Stimulated activated CD4-positive, alpha-beta T cell treated with anti-CD3 and anti-CD28 coated beads, Interleukin-12 subunit alpha, Interleukin-12 subunit beta, amount 100 ng/mL, for 48 hours (primary cell): Measurements from ENCODE around the gene GRIK1.

Experiments used
- DNase-seq, 3 donors: peaks; one replicate each; pipeline ENCODE4 v3.0.0-alpha.2; 2020; ENCODE audit warnings: low read depth in 2 of 3, low spot score in 1 of 3

Gene GRIK1

DNA sequence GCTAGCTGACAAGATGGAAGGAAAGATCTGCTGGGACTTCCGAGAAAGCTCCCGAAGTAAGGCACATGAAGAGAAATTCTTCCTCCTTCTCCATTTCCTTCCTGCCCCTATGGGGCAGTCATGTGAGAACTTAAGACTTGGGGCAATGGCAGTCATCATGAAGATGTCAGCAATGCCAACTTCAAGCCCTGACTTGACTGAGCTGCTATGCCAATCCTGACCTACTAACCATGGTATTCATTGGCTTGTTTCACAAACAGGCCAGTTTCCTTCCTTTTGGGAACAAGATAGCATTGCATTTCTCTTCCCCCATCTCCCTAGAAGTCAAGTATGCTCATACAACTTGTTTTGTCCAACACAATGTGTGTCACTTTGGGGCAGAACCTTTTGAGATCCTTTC, 25.5 kb downstream of the GRIK1 start:
- no peak for DNase-seq

DNA sequence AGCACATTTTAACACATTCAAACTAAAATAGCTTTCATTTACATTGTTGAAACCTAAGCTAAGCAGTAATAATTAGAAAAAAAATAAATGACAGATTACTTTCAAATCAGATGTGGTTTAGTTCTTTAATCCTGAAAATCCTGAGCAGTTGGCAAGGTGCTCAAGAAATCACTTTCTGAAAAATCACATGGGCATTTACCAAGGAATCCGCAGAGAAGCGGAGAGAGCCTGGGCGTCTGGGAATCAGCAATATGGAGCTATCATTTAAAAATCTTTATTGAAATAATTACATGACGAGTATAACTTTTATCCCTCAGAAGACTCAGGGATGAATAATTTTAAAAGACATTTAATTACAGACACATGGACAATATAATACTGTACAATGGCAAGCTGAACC, 30.2 kb downstream of the GRIK1 start:
- DNase-seq = no peak

DNA sequence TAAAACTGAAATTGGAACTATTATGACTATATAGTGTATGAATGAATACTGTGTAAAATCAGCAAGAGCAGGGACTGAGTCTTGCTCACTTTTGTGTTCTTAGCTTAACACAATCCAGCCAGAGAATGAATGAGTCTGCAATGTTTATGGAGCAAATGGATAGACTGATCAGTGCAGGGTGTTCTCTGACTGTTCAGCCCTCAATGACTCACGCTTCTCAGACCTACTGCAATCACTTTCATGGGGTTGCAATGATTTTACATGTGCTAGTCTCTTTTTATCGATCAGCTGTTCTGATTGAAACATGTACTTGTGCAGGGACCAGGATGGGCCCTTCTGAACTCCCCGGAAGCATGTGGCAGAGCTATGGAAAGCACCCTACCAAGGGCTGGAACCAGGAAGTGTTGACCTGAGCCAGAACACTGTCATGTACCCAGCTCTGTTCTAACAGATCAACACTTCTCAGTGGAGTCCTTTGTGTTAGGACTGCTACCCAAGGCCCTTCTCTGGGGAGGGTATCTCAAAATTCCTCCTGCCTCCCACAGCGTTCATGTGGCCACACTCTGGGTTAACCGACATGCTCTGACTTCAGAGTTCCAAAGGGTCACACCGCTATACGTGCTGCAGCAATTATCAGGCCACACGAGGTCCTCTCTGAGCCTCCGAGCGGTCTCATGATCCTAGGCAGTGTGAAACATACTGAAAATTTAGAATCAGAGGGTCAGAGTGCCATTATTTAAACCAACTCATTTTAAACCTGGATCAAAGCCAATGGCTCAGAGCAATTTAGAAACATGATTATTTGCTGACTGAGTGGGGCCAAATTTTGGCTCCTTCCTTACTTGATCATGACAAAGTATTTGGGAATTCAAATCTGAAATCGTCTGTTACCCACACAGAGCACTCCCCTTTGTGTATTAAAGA, 35.2 kb downstream of the GRIK1 start:
- DNase-seq = no peak

DNA sequence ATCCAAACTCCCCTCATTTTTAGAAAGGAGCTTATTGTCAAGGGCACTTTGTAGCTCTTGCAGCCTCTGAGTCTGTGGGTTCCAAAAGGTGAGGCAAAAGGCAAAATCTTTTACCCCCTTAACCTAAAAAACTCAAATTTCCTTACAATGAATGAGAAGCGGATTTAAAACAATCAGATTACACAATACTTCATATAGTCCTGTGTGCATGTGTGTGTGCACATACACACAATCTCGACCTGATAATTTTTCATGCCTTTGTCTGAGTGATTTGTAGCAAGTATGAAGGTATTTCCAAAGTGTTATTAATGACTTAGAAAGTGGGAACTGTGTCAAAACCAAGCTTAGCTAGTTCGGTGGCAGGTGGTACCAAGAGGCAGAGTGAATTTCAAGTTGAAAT, 42.9 kb downstream of the GRIK1 start:
- DNase-seq = no peak

DNA sequence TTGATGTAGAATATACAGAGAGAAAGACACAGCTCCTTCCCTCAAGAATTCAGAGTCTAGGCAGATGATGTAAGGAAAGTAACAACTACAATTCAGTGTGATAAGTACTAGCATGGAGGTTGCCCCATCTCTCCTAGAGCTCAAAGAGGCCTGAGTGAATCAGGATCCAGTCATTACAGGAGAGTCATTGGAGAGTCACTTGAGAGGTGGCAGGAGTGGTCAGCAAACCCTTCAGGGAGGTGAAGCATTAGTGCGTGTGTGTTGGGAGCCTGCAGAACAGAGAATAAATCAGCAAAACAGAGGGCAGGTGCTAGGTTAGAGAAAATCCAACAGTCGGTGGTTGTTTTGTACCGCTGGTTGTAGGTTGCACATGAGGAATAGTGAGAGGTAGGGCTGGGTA, 46.1 kb downstream of the GRIK1 start:
- no peak for DNase-seq

DNA sequence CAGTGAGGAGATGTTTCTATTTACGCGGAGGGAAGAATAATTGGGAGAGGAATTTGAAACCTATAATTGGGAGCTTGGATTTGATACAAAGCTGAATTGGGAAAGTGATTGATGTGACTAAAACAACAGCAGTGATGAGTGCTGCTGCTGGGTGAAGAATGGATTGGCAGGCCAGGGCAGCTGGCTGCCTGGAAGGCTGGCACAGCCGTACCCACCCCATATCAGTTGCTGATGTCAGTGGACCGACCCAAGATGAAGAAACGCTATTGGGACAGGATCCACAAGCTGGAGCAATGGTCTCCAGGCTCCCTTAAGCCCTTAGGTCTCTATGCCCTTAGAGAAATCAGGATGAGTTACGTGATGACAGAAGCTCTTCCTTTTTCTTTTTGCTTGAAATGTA, 47.4 kb downstream of the GRIK1 start:
- DNase-seq = no peak

DNA sequence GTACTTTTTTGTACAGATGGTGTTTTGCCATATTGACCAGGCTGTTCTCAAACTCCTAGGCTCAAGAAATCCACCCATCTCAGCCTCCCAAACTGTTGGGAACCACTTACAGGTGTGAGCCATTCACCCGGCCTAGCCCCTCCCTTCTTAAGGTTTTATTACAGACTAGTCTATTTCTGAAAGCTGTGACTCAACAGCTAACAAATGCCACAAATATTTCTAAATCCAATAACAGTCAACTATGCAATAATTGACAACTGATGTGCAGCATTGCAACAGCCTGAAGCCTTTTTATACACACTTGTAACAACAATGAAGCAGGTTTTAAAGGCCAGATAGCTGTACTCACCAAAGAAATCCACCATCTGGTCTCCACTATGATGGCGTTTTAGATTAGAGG, 51.4 kb downstream of the GRIK1 start:
- no peak for DNase-seq

DNA sequence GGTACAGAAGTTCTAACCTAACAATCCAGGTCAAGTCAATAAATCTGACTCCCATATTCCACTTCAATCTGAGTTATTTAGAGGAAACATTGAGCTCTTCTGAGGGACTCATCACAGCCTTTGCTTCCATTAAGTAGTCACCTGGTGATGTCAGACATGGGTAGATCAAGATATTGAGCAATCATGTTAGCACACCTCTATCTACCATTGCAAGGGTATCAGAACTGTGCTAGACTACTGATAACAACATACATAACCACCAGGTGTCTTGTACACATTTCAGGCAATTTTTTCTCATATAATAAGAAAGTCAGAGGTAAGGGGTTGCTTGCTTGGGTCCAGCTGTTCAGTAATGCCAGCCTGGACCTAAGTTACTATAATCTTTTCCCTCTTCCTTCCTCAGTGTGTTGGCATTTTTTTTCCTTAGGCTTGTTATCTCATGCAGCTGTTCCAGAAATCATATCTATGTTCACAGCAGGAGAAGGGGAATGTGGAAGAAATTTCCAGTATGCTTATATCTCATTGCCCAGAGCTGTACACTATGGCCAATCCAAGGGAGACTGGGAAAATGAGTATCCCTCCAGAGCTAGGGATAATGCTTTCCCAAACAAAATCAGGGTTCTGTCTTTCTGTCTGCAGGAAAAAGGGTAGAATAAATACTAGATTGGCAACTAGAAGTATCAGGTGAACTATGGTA, 52.3 kb downstream of the GRIK1 start:
- DNase-seq = no peak

DNA sequence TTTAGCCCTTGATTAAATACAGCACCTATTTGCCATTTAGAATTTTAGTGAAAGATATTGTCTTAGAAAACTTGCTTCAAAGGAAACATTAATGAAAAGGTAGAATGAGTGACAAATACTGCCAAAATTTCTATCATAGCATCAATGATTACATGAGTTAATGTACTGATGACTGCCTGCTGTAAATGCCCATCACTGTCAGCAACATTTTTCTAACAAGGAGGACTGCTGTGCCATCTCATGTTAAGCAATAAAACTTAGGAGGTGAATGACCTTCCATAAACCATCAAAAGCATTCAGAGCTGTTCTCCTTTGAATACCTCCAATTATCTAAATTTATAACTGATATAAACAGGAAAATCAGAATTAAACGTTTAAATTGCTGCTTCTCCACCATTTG, 54.3 kb downstream of the GRIK1 start:
- DNase-seq = no peak

DNA sequence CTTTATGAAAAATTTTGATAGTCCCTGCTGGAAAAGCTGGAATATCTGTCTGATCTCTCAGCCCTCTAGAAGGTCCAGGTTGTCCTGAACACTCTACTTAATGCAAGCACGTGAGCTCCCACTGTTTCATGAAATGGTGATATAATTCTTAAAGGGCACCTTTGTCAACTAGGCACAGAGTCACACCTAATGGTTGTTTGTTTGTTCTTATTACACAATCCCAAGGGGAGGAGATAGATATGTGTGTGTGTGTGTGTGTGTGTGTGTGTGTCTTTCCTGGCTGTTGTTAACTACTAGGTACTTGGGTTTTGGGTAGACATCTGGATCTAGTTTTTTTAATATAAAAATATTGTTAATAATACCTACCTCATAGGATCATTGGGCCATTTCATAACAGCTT, 63.9 kb downstream of the GRIK1 start:
- DNase-seq = no peak

DNA sequence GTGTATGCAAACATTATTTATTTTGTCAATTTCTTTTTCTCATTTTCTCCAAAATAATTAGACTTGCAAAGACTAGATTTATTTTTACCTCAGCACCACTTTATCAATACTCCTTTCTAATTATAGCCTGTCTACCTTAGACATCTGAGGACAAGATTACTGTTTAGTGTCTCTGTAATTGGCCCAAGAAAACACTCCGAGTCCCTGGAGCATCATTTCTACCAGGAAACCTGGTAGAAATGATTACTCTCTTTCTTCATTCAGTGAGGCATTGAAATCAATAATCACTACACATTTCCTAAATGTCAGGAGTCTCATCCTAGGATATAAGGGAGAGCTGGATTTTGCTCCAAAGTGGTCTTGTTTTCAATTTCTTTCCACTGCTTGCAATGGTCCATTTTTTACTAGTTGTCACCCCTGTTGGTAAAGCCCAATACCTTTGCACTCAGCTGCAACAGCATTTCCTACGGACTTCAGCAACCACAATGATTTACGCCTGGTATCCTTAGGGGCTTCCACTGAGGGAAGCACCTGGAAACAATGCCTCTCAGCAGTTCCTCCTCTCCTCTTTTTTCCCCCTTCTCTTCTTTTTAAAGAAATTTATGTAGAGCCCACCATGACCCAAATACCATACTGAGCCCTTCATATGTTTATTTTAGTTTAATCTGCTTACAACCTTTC, 64.6 kb downstream of the GRIK1 start:
- DNase-seq = no peak

DNA sequence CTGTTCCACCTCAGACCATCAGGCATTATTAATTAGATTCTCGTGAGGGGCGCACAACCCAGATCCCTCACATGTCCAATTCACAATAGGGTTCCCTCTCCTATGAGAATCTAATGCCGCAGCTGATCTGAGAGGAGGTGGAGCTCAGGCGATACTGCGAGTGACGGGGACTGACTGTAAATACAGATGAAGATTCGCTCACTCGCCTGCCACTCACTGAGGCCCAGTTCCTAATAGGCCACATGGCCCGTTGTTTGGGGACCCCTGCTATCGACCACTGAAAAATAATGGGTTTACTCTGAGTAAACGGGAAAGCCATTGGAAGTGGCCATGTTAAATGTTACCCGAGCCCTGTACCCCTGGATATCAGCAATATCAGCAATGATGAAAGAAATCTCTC, 65.9 kb downstream of the GRIK1 start:
- no peak for DNase-seq

DNA sequence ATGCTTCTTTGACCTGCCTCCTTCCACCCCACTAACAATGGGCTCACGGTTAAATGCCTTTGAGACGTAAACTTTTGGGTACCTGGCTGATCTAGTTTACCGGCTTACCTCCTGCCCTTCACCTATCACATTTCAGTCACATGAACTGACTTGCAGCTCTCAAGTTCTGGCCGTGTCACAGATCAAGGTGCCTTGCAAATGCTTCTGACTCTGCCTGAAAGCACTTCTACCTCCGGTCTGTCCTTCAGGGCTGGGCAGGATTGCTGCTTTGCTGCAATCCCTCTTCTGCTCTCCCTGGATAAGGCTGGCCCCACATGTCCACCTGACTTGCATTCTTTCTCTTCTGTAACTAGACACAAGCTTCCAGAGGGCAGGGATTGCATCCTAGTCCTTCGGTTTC, 69.0 kb downstream of the GRIK1 start:
- no peak for DNase-seq

DNA sequence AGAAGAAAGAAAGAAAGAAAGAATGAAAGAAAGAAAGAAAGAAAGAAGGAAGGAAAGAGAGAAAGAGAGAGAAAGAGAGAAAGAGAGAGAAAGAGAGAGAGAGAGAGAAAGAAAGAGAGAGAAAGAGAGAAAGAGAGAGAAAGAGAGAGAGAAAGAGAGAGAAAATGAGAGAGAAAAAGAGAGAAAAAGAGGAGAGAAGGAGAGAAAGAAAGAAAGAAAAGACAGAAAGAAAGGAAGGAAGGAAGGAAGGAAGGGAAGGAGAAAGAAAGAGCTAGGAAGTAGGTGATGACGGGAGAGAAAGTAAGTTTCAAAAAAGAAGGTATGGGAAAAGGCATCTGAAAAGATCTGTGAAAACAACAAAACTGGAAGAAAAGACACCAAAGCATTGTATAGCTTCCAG, 72.0 kb downstream of the GRIK1 start:
- DNase-seq = no peak

DNA sequence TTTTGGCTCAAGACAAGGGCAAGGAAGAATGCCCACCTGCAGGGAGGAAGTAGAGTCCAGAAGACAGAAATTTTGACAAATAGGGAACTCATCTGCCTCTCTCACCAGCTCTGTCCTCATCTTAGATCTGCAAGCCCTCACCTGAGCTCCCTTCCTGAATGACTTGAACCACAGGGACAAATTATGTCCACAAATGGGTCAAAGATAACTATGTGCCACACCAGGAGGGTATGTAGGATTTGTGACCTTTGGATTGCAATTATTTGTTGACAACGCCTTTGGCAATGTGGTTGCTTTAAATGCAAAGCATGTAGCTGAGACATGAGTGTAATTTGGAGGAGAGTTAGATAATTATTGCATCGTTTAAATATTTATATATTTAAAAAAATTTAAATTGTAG, 79.5 kb downstream of the GRIK1 start:
- no peak for DNase-seq

DNA sequence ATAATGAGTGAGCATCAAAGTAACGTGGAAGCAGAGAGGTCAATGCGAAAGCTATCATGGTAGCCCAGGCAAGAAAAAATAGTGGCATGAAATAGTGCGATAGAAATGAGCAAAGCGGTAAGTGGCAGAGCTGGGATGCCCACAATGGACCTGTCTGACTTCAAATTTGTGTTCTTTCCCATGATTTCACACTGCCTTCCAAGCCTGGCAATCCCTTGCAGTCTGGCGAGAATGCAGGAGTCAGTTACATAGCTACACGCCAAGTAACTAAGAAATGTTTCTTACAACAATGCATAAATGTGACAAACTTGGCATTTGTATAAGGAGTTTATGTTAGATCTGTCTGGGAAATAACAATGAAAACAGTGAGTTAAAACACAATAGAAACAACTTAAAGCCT, 82.6 kb downstream of the GRIK1 start:
- no peak for DNase-seq

DNA sequence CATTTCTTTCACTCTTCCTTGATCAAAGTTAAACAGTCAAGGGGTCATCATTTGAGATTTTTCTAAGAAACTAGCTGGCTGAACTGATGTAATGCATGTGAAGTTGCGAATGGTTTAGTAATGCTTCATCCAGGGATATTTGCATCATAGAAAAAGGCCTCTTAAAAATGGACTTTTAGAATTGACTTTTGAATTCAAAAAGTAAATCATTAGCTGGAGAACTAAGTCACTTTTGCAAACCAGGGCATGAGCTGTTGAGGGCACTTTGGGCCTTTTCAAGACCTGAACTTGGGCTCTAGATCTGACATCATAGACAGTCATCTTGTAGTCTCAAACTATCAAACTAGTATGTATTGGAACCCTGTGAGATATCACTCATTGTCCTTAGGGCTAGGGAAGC, 85.0 kb downstream of the GRIK1 start:
- DNase-seq = no peak

DNA sequence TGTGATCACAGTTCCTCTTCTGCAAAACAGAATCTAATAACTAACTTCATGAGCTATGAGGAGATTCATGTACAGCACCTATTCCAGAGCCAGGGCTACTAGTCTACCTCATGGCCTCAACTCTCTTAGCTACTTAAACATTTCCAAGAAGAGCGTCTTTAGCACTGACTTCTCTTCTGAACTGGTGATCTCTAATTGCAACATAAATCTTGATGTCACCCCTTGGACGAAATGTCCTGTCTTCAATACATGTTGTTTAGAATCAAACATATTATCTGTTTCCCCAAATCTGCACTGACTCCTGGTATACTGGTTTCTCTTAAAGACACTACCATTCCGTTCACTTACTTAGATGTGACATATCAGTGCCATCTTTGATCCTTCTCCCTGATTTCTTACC, 88.2 kb downstream of the GRIK1 start:
- no peak for DNase-seq

DNA sequence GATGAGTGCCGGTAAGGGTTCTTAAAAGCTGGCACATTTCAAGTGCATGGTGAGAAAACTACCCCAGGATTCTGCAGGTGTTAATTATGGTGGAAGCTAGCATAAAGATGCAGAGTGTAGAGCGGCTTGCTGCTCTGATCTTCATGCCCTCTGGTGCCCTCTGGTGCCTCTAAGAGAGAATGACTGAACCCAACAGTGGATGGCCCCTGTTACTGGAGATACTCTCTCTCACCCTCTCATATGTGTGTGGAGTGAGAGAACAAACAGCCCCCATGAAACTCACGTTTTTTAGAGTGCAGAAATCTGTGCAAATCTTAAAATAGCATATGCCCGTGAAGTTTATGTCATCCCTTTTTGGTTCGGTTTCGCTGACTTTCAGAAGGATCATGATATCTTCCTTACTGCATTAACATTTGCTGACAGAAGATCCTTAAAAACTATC, 90.0 kb downstream of the GRIK1 start:
- DNase-seq = peak; percentile 3 to 38 (median 10)

DNA sequence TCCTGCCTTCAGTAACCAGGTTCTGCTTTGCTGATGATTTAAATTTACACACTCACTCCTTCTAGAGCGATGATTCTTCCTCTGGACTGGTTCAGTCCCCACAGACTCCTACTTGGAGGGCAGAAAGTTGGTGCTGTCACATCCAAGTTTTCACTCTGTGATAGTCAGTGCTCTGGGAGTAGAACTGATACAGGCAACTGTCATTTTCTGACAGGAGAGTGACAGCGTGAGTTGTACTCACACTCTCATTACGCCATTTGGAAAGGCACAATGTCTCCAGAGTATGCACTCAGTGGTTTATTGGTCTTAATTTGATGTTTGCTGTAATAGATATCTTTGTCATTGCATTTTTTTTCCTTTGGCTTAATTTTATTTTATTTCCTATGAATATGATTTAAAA, 96.0 kb downstream of the GRIK1 start:
- DNase-seq = no peak

DNA sequence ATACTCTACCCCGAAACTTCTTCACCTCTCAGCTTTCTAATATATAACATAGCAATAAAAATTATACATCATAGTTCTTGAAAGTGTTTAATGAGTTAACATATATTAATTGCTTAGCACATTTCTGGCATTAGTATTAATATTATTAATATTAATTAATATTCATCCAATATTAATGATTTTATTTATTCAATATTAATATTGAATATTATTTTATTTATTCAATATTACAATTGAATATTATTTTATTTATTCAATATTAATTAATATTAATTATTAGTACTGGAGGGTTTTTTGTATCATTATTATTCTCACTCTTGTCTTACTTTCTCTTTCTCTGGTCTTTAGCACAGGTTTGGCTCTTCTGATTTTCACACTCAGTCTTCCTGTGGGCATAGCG, 105.2 kb downstream of the GRIK1 start:
- DNase-seq = no peak

DNA sequence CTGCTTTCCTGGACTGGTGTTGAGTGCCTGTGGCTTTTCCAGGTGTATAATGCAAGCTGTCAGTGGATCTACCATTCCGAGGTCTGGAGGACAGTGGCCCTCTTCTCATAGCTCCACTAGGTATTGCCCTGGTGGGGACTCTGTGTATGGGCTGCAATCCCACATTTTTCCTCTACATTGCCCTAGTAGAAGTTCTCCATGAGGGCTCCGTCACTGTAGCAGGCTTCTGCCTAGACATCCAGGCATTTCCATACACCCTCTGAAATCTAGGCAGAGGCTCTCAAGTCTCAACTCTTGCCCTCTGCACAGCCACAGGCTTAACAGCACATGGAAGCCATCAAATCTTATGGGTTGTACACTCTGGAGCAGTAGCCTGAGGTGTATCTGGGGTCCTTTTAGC, 107.6 kb downstream of the GRIK1 start:
- no peak for DNase-seq
